Measurements from ENCODE around the gene SMPD2.

GRCh38 chr6:109460161-109460829 lies 19.8 kb downstream of the SMPD2 start:
- no peak for TF ChIP-seq POLR2A (IDR thresholded peaks at IDR 0.05; ENCODE audit: low read depth, low read length)
- TF ChIP-seq TAF1 (IDR thresholded peaks at IDR 0.05; ENCODE audit: borderline replicate concordance, low read depth, low read length): no peak
- no peak for TF ChIP-seq POLR2AphosphoS5 (IDR thresholded peaks at IDR 0.05; ENCODE audit: low read depth, low read length)

Measured in GM12892 (cell line).